ENCODE measurements around the gene TRPV3.
"Not testable (repeated sequence)": the region's sequence is repeated elsewhere in the genome, so short reads cannot be mapped to it uniquely, and the experiment has no call there.

TRPV3 gene

DNA sequence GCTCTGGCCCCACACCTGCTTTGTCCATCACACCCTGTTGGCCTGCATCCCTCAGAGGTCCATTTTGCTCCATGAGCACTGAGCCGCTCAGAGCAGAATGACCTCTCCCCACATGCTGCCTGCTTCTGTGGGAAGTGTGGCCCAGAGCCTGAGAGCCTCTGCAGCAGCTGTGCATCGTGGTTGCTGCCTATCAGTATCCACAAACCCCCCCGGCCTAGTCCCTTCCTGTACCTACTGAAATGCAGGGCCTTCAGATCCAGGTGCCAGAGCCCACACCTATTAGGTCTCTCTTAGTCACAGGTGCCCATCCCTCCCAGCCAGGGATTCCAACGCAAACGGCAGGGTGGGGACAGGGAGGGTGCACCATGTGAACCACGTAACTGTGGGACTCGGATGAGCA lies 16.6 kb upstream of the TRPV3 start:
- DNase-seq: no peak

DNA sequence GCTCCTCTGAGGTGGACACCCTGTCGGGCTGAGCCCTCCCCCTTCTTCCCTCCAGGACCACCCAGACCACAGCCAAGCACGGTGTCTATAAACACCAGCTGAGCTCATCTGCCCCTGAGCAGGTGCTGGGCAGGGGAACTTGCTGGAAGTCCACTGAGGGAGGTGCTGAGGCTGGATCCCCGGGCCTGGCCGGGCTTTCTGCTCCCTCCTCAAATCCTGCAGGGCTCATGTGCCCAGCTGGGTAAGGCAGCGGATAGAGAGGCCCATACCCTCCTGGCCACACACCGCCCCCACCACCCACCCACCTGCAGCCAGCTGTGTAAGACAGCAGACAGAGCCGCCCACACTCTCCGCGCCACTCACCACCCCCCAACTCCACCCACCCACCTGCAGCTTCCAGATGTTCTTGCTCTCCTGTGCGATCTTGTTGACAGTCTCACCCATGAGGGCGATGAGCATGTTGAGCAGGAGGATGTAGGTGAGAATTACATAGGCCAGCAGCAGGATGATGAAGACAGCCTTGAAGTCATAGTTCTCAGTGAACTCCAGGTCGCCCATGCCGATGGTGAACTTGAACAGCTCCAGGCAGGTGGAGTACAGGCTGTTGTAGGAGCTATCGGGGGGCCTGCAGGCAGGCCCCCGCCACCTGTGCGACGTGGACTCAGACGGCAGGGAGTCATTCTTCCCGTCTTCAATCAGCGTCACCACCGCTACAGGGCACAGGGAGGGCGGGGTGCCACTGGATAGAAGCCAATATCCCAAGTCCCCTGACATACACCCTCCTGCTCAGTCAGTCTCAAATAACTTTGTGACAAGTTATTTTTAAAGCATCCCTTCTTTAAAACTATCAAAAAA lies 15.9 kb upstream of the TRPV3 start:
- no peak for DNase-seq

DNA sequence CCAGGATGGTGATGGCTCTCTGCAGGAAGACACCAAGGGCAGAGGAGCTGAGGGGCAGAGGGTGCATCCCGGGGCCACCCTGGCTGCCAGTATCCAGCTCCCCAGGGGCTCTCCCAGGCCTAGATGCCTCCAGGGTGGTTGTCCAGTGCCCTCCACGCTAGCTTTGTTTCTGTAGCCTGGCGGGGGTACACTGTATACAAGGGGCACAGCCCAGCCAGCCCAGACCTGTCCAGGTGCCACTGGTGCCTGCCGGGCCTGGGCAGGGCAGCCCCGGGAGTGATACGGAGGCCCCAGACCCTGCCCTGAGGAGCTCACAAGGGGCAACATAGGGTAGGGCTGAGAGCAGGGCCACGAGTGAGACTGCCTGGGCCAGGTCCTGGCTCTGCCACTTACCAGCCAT lies 14.6 kb upstream of the TRPV3 start:
- DNase-seq: no peak

DNA sequence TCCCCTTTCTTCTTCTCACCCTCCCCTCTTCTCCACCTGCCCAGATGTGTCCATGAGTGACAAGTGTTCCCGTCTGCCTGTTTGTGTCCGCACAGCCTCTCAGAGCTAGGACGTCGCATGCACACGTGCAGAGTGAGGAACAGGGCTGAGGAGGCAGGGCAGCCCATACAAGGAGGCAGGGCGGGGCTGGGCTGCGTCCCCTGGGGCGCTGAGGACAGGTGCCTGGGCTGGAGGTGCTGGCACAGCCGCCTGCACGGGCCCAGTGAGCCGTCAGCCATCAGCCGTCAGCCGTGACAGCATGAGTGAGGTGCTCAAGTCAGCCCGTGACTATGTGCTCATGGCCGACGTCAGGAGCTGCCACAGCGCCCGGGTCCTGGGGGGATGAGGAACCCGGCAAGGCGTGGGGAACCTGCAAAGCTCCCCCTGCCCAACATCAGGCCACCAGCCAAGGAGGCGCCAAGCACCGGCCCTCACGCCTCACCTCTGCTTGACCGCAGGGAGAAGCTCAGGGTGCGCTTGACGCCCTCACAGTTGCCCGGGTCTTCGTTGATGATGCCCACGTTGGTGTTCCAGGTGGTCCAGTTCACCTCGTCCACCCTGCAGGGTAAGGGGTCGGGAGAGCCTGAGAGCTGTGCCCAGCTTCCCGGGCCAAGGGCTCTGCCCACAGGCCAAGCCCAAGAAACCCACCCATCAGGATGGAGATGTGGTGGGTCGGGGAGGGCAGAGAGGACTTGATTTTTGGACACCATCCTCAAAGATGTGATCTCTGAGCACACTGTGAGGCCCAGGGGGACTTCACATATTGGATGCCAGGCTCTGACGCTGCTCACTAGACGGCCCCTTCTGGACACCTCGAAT lies 13.7 kb upstream of the TRPV3 start:
- no peak for DNase-seq

DNA sequence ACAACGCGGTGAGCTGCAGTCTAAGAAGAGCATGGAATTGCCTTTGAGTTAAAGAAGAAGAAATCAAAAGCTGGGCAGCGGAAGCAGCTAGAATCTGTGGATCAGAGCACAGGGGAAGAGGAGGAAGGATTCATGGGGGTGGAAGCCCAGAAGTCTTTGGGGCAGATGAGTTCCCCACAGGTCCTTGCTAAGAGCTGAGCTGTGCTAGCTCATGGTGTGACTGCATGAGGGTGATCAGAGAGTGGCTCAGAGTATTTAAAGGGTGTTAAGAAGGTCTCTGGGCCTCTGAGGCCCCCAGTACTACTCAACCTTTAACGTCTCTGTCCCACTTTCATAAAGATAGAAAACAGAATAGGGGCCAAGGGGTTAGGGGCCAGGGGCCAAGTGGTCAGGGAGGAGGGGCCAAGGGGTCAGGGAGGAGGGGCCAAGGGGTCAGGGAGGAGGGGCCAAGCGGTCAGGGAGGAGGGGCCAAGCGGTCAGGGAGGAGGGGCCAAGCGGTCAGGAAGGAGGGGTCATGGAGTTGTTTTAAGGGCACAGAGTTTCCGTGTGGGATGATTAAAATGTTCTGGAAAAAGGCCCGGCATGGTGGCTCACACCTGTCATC lies 12.0 kb upstream of the TRPV3 start:
- DNase-seq: peak in 1 of 56 donors; percentile 15

DNA sequence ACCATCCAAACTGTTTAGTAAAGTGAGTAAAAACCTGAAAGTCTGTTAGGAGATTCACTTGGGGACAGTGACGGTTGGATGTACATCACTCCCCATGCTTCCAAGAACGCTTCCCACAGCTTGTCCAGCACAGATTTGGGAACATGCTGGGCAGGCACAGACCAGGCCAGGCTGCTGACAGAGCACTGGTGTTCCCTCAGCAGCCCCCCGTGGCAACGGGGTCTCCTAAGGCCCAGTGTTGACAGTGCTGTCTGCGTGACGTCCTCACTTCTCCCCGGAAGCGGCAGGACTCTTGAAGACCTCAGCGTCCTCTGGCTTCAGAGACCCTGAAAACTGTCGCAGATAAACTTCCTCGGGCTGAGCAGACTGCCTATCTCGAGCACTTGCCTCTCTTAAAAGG lies 8.9 kb upstream of the TRPV3 start:
- no peak for DNase-seq

DNA sequence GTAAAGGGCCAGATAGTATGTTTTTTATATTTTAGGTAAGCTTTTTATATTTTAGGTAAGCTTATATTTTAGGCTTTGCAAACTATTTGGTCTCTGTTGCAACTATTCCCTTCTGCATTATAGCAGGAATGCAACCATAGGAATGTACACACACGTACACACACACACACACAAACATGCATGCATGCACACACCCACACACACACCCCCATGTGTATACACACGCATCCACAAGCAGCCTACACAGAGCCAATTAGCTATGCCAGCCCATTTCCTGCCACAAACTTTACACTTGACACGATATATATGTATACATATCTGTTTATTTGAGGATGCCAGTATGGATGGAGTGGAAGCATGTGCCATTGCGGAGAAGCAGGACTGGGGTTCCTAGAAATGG lies 7.5 kb upstream of the TRPV3 start:
- no peak for DNase-seq

DNA sequence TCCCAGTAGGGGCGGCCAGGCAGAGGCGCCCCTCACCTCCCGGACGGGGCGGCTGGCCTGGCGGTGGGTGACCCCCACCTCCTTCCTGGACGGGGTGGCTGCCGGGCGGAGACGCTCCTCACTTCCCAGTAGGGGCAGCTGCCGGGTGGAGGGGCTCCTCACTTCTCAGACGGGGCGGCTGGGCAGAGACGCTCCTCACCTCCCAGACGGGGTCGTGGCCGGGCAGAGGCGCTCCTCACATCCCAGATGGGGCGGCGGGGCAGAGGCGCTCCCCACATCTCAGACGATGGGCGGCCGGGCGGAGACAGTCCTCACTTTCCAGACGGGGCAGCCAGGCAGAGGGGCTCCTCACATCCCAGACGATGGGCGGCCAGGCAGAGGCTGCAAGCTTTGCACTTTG lies 6.6 kb upstream of the TRPV3 start:
- DNase-seq: not testable (repeated sequence)

- DNase-seq: no peak
These were observed 1.6 kb upstream of the TRPV3 start for GRCh38 chr17:3559270-3559645.

DNA sequence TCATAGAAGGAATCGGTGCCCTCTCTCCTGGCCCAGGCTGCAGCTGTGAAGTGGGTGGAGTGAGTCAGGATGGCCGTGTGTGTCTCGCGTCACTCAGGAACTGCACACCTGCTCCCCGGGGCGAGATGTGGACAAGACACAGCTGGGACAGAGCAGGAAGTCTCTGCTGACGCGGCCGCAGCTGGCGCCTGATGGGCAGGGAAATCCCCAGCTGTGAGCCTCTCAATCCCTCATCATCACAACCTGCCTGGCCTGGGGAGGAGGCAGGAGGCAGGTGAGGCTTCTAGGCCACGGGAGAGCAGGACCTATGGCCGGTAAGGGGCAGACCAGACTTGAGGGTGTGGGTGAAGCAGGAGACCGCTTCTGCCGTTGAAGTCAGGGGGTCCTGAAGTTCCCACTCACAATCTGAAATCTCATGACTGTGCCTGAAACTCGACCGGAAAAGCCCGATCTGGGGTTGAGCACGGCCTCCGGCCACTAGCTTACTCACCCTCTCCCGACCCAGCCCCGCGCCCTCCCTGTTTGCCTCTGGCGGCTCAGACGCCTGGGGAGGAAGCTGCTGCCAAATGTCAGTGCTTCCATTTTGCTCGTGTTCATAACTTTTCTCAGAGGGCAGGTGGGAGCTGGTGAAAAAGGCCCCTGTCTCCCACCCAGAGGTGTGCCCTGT lies 1.1 kb upstream of the TRPV3 start:
- no peak for DNase-seq

DNA sequence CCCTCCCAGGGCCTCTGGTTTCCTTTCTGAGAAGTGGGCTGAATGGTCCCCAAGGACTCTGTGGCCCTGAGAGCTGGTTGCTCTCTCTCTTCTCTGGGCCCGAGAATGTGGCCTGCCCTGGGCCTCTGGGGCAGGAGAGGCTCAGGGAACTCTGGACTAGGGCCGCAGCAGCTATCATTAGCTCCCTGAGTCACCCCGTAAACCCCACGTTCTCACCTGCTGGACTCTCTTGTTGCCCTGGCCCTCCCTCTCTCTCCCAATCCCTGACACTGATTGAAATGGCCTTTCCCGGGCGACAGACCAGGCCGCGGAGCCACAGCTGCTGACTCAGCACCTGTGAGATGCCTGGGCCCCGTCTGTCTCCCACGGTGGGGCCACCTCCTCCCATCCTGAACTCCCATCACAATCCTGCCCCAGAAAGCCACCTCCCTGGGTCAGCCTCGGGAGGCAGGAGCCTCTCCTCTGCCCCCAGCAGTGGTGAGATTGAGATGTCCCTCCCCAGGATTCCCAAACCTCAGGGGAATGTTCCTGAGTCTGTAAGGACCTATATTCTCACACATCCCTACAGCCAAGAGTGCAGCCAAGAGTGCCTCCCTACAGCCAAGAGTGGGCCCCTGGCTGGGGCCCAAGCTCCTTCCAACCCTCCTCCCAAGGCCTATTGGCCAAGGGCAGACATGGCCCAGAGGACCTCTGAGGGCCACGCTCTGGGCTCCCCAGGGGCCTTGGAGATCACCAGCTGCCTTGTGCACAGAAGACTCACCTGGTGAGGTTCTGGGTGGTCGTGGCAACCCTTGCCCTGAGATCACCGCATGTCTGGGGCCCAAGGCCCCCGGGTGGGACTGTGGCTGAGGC lies 470 bp downstream of the TRPV3 start:
- DNase-seq: no peak

DNA sequence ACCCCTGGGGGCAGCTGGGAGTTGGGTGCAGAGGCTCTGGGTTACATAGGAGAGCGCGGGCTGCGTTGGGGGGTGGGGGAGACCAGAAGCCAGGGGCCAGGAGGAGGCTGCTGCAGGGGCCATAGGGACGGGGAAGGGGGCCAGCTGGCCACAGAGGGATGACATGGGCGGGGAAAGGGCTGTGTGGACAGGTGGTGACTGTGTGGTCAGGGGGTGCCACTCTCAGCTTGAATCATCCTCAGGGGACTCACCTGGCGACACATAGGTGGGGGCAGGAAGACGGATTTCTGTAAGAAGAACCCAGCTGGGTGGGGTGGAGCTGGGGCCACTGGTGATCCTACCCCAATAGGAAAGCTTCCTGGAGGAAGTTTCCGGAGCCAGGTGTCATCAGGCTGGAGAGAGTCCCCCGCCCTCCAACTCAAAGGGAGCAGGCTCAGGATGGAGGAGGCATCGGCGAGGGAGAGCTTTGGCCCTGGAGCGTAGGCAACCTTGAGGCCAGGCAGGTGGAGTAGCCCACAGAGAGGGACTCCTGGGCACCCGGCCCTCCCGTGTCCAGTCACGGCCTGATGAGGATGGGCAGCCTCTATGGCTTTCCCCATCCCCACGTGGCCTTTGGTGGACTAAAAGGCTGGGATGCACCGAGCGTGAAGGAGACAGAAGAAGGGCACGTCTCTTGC lies 1.2 kb downstream of the TRPV3 start:
- DNase-seq: no peak

DNA sequence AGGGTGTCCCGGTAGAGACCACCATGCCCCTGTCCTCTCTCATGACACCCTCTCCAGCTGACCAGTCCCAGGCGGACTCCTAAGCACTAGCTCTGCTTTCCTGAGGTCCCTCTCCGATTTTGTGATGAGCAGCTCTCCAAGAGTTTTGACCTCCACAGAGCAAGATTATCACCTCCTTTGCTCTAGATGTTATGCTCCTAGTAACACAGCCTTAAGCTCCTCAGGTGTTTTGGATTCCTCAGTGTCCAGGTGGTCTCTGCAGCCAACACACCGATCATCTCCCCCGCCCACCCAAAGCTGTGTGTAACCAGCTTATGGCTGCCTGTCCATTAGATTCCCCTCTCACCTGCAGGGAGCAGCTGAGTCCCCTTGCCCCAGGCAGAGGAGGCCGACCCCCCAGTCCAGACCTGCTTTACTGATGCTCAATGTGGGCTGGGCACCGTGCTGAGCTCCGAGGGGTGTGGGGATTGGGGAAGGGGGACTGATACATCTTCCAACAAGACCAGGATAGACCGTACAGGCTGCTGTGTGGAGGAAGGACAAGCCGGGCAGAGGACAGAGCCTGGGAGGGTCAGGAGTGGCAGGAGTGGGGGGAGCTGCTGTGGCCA lies 2.3 kb downstream of the TRPV3 start:
- DNase-seq: no peak

- DNase-seq: no peak
These were observed 3.2 kb downstream of the TRPV3 start for GRCh38 chr17:3554440-3554839.

DNA sequence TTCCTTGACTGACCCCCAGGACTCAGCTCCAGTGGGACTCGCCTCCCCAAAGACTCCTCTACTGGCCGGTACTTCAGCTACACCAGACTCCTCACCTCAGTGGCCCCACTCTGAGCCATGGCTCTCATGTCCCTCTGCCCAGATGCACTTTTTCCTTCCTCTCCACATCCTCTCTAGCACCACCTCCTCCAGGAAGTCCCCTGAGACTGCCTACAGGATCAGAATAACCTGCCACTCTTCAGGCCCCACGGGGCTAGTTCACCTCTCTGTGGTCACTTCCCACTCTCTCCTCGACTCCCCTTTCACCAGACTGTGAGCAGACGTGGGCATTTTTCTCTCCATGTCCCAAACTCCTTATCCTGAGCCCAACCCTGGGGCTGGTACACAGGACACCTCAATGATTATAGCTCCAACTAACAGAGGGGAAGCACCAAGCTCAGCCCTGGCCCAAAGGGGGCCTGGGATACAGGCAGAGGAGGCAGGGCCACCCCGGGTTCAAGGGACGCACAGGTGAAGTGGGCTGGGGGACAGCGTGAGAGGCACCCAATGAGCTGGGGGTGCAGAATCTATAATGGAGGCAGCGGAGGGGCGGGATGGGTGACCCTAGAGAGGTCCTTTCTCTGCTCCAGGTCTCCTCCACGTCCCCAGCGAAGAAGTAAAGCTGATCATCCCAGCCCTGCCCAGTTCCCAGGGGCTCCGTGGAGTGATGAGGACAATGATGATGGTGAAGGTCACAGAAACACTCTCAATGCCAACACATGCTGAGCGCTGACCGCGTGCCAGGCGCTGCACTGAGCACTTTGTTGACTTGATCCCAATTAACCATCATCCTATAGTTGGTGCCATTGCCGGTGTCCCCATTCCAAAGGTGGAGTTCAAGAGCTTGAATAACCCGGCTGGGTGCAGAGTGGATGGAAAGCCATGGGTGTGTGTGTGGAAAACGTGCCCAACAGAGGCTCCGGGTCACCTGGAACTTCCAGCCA lies 3.9 kb downstream of the TRPV3 start:
- DNase-seq: no peak

- DNase-seq: no peak
These were observed 4.7 kb downstream of the TRPV3 start for GRCh38 chr17:3552916-3553315.

- DNase-seq: no peak
These were observed 6.4 kb downstream of the TRPV3 start for GRCh38 chr17:3551189-3551588.

- DNase-seq: no peak
These were observed 7.9 kb downstream of the TRPV3 start for GRCh38 chr17:3549610-3550162.

Measured in amygdala (tissue), 56 donors.